Stimulated activated CD8-positive, alpha-beta memory T cell treated with anti-CD3 and anti-CD28 coated beads, Interleukin-15, amount 100 ng/mL, for 24 hours (primary cell): ENCODE data around the gene CCDC102A.
"Not testable (repeated sequence)": the region's sequence is repeated elsewhere in the genome, so short reads cannot be mapped to it uniquely, and the experiment has no call there.

ENCODE experiments used
- DNase-seq: peaks from one replicate; pipeline ENCODE4 v3.0.0-alpha.2; 2020; ENCODE audit warnings: low read depth

Gene CCDC102A

DNA sequence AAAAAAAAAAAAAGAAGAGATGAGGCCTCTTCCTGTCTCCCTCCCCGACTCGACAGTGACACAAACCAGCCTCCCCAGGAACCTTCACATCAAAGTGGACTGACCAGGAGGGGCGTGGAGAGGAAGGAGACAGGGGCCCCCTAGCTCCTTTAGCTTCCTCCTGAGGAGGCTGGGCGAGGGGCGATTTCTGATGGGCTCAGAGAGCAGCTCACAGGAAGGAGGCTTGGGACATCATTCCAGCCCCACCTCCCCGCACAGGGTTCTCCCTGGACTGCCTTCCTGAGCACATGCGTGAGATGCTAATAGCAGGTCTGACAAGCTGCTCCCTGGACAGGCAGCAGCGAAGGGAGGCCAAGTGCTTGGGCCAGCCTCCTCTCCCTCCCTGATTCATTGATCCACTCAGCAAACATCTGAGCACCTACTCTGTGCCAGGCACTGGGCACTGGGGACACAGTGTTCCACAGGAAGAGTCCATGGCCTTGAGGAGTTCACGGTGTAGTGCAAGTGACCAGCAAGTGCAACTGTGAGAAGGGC lies 35.7 kb downstream of the CCDC102A start:
- DNase-seq, result no peak

DNA sequence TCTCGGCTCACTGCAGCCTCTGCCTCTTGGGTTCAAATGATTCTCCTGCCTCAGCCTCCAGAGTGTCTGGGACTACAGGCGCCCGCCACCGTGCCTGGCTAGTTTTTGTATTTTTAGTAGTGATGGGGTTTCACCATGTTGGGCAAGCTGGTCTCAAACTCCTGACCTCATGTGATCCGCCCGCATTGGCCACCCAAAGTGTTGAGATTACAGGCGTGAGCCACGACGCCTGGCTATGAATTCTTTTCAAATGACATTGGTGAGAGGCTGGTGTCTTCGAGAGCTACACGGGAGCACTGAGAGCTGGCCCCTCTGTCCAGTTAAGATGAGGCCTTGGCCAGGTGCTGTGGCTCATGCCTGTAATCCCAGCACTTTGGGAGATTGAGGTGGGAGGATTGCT lies 36.4 kb downstream of the CCDC102A start:
- DNase-seq, result not testable (repeated sequence)

DNA sequence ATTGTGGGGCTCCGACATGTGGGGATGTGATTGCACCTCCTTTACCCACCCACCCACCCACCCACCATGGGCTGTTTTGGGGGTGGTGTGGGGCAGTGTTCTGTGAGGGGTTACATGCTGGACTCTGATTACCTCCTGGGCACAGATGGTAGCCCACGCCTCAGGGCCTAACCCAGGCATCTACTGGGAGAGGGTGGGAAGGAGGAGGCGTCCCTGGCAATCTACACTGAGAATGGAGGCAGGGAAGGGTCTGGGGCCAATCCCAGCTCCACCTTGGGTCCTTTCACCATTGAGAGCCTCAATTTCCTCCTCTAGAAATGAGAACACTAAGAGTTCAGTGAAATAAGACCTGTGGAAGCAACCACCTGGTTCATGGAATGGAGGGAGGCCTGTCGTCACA lies 38.3 kb downstream of the CCDC102A start:
- DNase-seq, result no peak

DNA sequence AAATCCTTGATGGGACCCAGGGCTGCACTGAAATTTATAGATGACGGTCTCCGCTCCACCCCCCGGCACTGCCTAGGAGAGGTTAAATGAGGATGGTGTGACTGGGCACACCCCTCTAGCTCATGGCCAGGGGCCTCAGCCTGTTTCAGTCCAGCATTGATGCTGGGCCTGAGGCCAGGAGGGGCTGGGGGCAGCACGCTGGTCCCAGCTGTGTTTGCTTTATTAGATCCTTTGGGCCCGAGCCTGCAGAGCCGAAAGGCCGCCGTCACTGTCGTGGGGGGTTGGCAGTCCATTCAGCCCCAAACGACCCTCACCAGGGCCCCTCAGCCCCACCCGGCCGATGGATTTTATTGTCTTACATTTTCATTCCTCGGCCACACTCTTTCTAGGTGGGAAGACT lies 39.2 kb downstream of the CCDC102A start:
- no peak for DNase-seq

DNA sequence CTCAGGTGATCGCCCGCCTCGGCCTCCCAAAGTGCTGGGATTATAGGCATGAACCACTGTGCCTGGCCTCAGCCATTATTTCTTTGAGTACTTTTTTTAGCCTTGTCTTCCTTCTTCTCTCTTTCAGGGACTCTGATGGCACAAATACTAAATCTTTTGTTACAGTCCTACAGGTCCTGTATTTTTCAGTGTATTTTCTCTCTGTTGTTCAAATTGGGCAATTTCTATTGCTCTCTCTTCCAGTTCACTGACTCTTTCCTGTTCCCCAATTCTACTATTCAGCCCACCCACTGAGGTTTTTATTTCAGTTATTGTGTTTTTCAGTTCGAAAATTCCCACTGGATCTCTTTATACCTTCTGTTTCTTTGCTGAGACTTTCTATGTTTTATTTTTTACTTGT lies 42.6 kb downstream of the CCDC102A start:
- no peak for DNase-seq

DNA sequence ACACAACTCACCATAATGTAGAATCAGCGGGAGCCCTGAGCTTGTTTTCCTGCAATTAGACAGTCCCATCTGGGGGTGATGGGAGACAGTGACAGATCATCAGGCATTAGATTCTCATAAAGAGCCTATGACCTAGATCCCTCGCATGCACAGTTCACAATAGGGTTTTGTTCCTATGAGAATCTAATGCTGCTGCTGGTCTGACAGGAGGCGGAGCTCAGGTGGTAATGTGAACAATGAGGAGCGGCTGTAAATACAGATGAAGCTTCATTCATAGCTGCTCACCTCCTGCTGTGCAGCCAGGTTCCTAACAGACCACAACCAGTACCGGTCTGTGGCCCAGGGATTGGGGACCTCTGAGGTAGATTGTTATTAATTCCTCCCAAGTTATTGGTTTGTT lies 47.1 kb downstream of the CCDC102A start:
- no peak for DNase-seq

DNA sequence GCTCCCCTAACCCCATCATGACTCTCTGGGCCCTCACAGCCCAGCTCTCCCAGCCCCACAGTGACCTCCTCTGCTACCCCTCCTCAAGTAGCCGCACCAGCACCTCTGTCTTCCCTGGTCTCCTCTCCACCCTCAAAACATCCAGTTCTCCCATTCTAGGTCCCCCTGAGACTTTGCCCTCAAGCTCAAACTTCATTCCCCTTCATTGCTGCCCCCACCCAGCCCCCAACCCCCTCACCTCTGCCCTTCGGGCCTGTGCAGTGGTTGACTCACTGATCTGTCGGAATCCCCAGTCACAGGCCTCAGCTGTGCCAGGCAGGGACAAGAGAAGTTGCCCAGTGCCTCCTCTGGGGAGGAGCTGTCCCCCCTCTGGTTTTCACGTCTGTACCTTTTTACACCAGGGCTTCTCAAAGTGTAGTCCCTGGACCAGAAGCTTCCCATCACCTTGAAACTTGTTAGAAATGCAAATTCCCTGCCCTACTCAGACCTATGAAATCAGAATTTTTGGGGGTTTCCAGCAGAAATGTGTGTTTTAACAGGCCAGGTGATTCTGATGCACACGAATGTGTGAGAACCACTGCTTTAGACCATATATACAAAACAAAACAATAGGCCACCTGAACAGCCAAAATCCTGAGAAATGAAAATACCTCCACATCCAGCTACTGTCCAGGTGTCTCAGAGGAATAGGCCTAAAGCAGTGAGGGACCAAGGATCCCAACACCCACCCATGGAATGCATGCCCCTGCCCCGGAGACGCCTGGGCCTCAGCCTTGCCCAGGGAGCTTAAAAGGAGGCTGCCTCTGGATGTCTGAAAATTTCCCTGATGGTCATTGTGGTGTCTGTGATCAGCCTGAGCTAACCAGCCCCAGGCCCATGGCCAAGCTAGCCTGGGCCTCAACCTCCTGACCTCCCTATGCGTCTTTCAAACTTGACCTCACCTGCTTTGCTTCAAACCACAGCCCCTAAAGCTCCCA lies 49.2 kb downstream of the CCDC102A start:
- DNase-seq, result no peak

DNA sequence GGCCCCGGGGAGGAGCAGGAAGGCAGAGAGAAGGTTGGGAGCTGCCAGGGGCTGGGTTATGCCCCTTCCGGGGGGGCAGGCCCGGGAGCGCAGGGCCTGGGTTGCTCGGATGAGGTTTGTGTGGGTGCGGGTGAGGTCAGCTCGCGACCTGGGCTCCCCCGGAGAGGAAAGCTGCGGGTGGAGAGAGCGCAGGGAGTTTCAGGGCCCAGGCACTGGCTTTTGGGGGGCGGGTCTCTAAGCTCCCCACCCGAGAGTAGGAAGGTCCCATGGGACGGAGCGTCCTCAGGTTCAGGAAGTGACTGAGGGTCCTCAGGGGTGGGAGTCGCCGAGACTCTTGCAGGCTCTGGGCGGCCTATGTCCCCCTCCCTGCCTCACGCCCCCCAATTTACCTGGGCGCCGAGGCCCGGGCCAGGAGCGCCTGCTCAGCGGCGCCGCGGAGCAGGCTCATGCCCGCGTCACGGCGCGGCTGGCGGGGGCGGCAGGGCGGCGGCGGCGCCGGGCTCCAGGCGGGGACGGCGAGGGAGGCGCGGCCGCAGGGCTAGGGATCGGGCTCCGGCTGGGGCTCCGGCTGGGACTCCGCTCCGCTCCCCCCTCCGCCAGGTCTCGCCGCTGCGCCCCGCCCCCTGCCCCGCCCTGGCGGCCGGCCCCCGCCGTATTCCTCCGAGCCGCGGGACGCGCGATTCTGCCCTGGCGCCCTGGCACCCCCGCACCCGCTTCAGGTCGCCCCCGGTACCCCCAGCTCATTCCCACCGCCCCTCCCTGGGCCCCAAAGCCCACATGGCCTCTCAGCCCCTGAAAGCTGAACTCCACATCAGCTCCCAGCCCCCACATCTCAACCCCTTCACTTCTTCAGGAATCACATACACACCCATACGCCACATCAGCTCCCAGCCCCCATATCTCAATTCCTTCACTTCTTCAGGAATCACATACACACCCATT lies 50.2 kb downstream of the CCDC102A start, which contains the start of gene DOK4:
TSS of gene DOK4 (minus strand) at position 578 of the 942 bp plus-strand sequence. CDS start 6,986 bp downstream, outside the sequence.
- DNase-seq, result peak; percentile 68

DNA sequence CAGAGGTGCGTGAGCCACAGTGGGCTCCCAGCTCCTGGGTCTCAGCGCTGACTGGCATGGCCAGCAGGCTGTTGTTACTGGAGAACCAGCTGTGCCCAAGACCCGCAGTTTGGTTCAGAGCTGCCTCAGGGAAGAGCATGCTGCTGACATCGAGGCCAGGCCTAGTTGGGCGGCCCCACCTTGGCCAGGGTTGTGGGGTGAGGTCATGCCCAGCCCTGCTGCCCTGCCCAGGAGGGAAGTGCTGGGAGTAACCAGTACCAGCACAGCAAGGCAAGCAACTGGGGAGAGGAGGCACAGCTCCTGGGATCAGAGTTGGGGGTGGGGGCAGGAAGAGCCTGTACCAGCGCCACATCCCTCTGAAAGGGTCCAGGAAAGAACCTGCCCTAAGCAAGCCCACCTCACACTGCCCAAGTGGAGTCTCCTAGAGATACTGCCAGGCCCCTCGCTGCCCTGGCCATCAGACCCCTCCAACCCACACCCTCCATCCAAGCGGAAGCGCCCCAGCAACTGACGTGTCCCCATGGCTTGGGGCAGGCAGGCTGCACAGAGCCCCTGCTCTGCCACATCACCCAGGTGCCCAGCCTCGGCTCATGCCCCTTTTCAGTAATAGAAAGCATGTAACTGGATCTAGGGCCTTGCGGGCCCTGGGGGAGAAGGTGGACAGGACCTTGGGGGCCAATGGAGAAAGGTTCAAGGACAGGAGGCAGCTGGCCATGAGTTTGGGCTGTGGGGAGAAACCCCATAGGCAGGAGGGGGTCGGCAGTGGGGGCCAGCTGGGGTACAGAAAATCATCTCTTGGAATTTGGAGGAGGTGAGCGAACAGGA lies 51.1 kb downstream of the CCDC102A start:
- no peak for DNase-seq

DNA sequence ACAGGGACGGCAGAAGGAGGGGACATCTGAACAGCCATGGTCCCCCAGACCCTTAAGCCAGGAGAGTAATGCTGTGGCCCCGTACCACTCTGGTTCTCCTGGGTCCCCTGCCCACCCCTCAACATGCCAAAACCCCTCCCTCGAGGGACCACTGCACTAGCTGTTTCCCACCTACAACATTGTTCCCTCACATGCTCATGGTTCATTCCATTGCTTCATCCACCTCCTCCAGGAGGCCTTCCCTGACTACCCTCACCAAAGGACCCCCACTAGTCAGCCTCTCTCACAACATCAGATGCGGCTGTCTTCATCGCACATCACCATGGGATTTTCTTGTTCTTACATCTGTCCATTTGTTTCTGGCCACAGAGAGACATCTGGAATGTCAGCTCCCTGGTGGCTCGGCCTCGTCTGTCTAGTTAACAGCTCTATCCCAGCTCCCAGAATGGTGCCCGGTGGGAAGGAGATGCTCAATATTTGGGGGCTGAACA lies 51.8 kb downstream of the CCDC102A start:
- no peak for DNase-seq

DNA sequence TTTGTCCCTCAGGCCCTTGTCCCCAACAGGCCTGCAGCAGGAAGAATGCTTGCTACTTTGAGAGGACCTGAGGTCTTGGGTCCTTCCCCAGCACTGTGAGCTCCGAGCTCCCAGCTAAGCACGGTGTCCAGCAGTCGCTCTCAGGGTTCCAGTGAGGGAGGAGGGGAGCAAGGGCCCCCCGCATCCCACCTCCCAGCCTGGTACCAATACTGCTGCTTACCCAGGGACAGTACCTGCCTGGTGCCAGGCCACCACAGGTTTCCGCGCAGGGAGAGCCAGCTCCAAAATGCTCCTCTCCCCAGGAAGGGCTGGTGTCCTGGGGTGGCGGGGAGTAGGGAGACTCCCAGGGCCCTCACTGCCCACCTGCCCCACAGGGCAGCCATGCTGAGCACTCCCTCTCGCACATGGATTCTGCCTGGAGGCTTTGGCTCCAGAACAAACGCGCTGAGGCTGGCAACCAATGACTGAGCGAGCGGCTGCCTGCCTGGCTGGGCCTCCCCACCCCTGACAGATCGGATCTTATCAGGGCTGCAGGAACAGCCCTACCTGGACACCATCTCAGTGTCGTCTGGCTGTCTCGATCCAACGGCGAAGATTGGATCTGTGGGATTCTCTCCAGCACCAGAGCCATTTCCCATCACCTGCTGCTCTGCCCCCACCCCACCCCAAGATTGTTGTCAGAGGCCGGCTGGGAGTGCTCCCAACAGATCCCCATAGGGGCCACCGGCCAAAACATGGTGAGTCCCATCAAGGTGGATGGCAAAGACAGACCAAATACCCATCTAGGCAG lies 52.5 kb downstream of the CCDC102A start:
- DNase-seq, result no peak

DNA sequence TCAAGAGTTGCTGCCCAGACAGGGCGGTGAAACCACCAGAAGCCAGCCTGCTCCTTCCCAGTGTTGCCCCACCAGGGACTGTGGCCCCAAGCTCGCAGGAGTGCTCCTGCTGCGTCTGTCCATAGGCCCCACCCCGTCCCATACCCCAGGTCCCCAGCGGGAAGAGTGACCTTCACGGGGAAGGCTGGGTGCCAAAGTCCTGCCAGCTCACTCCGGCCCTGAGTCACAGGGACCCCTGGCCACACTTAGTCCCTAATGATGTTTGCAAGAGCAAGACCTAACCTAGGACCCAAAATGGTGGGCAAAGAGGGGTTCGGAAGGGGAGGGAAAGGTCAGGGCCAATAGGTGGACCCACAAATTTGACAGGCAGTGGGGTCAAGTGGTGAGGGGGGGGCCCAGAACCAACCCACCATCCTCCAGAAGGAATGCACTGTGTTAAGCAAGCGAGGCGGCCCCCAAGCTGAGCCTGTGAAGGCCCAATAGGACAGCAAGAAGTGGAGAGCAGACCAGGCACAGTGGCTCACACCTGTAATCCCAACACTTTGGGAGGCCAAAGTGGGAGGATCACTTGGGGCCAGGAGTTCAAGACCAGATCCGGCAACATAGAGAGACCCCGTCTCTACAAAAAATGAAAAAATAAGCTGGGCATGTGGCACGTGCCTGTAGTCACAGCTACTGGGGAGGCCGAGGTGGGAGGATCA lies 53.4 kb downstream of the CCDC102A start:
- DNase-seq, result no peak

DNA sequence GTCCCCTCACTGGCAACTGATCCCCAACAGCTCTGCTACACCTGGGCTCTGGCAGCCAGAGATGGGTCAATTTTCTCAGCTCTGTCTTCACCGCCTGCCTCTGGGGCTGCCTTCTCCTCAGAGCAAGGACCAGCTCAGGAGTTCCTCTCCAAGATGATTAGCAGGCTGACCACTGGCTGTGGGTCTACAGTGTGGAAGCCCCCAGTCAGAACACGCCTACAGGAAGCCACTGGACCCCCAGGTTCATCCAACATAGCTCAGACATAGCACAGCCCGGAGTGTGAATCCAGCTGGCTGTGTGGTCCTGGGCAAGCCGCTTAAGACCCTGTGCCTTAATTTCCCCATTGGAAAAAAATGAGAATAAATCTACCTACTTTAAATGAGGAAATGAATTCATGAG lies 55.0 kb downstream of the CCDC102A start:
- no peak for DNase-seq

DNA sequence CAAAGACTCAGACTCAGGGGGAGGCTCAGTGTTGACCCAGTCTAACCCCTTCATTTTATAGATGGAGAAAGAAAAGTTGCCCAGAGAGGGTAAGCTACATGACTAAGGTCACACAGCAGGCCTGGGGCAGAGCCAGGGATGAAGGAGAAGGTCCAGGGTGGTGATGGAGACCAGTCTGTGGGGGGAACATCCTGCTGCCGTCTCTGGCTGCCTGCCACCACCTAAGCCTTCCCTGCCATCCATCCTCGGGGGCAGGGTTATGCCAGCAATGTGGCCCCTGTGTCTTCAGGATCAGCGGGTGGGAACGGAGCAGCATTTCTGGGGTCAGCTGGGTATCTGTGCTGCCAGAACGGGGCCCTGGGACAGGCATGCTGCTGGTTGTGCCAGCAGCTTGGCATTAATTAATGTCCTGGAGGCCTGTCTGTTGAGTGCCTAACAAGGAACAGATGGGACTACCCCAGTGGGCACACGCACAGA lies 55.6 kb downstream of the CCDC102A start:
- no peak for DNase-seq

DNA sequence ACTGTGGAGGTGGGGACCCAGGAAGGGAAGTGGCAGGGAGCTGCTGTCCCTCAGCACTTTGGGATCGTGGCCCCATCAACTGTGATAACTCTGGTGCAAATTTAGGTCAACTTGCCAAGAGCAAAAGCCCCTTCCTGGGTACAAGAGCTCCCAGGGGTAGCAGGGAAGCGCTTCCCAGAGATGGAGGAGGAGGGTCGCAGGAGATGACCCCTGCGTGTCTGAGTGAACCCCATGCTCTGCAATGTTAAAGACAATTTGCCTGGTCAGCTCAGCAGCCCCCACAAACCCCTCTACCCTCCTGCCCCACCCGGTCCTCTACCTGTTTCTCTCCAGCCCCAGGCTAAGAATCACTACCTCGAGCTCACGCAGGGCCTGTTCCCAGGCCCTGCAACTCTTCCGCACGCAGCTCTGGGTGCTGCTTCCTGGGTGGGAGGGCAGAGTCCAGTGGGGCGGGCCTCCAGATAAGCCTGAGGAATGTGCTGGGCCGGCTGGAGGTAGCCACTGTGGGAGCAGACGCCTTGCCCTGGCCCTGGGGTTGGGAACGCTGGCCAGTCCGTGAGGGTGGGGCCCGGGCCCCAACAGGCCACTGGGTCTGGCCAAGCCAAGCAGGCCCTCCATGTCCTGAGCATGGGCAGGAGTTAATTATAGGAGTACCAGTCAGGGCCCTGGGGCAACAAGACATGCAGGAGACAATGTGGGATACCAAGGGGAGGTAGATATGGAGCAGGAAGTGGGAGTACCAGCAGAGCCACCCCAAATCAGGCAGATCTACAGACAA lies 56.2 kb downstream of the CCDC102A start:
- no peak for DNase-seq

DNA sequence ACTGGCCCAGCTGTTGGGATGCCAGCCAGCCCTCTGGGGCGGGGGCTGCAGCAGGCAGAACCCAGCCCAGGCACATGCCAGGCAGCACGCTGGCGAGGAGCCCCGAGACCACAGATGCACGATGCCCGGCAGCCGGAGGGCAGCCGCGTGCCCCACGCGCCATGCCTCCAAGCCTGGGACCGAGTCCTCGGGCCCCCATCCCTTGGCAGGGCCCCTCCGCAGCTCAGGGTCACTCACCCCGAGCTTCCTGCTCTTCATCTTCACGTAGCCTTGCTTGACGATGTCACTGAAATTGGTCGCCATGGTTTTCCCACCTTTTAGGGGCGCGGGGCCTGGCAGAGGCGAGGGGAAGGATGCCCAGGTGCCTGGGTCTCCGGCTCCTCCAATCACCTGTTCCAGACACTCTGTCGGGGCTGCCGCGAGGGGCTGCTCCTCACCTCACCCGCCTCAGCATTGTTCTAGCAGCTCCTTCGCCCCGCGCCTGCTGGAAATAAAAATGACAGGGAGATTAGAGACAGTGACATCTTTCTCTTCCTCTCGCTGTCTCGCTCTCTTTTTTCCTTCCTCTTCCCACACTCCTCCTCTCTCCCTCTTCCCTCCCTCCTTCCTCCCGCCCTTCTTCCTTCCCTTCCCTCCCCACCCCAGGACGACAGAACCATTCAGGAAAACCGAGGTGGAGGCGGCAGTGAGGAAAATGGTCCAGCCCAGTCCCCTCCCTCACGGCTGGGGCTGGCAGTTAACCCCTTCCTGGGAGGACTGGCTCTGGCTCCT lies 57.0 kb downstream of the CCDC102A start:
- DNase-seq, result no peak

DNA sequence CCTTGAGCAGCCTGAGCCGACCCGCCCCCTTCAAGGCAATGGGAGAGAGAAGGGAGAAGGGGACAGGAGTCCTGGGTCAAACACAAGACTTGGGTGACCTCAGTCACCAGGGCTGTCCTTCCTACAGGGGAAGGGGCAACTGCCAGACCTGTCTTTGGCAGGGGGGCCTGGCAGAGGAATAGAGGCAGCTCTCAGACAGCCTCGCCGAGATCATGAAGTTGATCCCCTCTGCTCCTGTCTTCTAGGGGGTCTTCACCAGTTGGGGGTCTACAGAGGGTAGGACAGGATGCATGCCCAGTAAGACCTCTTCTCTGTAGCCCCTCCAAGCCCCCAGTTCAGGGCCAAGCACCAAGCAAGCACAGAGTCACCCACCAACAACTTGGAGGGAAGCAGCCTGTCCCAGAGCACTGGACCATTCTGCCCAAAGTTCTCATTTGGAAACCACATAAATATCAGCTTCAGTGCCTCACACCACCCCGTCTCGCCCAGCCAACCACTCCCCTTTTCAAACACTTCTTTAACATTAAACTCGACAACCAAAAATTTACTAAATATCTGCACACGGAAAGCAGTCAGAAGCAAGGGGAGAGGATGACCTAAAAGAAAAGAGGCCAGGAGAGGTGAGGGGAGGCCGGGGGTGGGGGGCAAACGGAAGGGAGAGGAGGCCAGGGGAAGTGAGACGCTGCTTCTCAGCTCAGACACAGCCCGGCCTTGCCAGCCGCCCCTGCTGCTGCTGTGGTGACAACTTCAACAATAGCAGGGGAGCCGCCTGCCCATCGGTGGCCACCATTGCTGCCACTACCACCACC lies 57.8 kb downstream of the CCDC102A start:
- DNase-seq, result no peak
